Neural cell (in vitro differentiated cells): ENCODE data around the gene CDA. TPM values are rescaled to one million over a fixed set of nuclear protein-coding genes. Genes with fewer than 3 reads are reported as not detected.

ENCODE experiments used
- H2AFZ ChIP-seq: fragments of 200-600, 300-800 bp; sonication (generic), shearing (Covaris generic); 2 replicates; pipeline ENCODE4 v1.6.0; 2014; ENCODE audit warnings: low read depth, mild to moderate bottlenecking, antibody characterized with exemption, low read length, moderate library complexity
- H3F3A ChIP-seq: fragments of 200-600 bp; shearing (Covaris generic); 2 replicates; pipeline ENCODE4 v1.6.1; 2016; ENCODE audit warnings: mild to moderate bottlenecking, moderate library complexity, mixed read lengths, antibody characterized with exemption, low read length; ENCODE audit not compliant: insufficient read depth, poor library complexity, severe bottlenecking
- H3K27ac ChIP-seq: fragments of 200-600, 300-800 bp; sonication (generic), shearing (Covaris generic); 2 replicates; pipeline ENCODE4 v1.5.1; 2014; ENCODE audit warnings: mild to moderate bottlenecking, low read length, moderate library complexity
- H3K27me3 ChIP-seq: fragments of 300-800, 200-600 bp; sonication (generic), shearing (Covaris generic); 2 replicates; pipeline ENCODE4 v1.6.0; 2014; ENCODE audit warnings: mild to moderate bottlenecking, low read depth, low read length, moderate library complexity; ENCODE audit not compliant: insufficient read depth
- H3K36me3 ChIP-seq: fragments of 300-800, 200-600 bp; sonication (generic), shearing (Covaris generic); 2 replicates; pipeline ENCODE4 v1.5.1; 2014; ENCODE audit warnings: mild to moderate bottlenecking, antibody characterized with exemption, low read length, moderate library complexity; ENCODE audit not compliant: insufficient read depth
- H3K4me2 ChIP-seq: fragments of 300-800, 200-600 bp; sonication (generic), shearing (Covaris generic); 2 replicates; pipeline ENCODE4 v1.6.0; 2014; ENCODE audit warnings: mild to moderate bottlenecking, low read length
- H3K4me3 ChIP-seq: fragments of 300-800, 200-600 bp; sonication (generic), shearing (Covaris generic); 2 replicates; pipeline ENCODE4 v1.5.1; 2014; ENCODE audit warnings: mild to moderate bottlenecking, low read length, moderate library complexity
- H3K79me2 ChIP-seq: fragments of 200-600 bp; shearing (Covaris generic); replicated peaks from 2 replicates; pipeline ENCODE4 v1.6.0; 2014; ENCODE audit warnings: mild to moderate bottlenecking, low read length, moderate library complexity; ENCODE audit not compliant: insufficient read depth
- H3K9ac ChIP-seq: fragments of 300-800, 200-600 bp; sonication (generic), shearing (Covaris generic); 2 replicates; pipeline ENCODE4 v1.6.1; 2016; ENCODE audit warnings: mild to moderate bottlenecking, low read length, mixed read lengths
- H3K9me2 ChIP-seq: fragments of 200-600 bp; shearing (Covaris generic); 2 replicates; pipeline ENCODE4 v1.6.1; 2016; ENCODE audit warnings: mild to moderate bottlenecking, low read length, mixed read lengths; ENCODE audit not compliant: insufficient read depth
- H3K9me3 ChIP-seq: fragments of 200-600, 300-800 bp; sonication (generic), shearing (Covaris generic); 2 replicates; pipeline ENCODE4 v1.6.1; 2016; ENCODE audit warnings: mild to moderate bottlenecking, mixed run types, low read length, moderate library complexity, mixed read lengths
- H4K20me1 ChIP-seq: fragments of 200-600 bp; shearing (Covaris generic); 2 replicates; pipeline ENCODE4 v1.6.1; 2016; ENCODE audit warnings: mild to moderate bottlenecking, mixed run types; ENCODE audit not compliant: insufficient read depth
- CTCF ChIP-seq: fragments of 450-650 bp; IDR thresholded peaks from 2 replicates; pipeline ENCODE4 v1.5.1; 2014; ENCODE audit warnings: antibody characterized with exemption, mild to moderate bottlenecking, moderate library complexity; ENCODE audit not compliant: poor library complexity, severe bottlenecking
- EP300 ChIP-seq: fragments of 450-650 bp; conservative IDR thresholded peaks from 2 replicates; pipeline ENCODE4 v1.6.1; 2014; ENCODE audit warnings: antibody characterized with exemption, mild to moderate bottlenecking, moderate library complexity; ENCODE audit not compliant: poor library complexity, severe bottlenecking
- EZH2 ChIP-seq: fragments of 200-600, 300-800 bp; shearing (Covaris generic), sonication (generic); IDR thresholded peaks from 2 replicates; pipeline ENCODE4 v1.6.1; 2014; ENCODE audit warnings: antibody characterized with exemption, low read length, borderline replicate concordance, mild to moderate bottlenecking; ENCODE audit not compliant: insufficient read depth, poor library complexity, severe bottlenecking
- MXI1 ChIP-seq: fragments of 450-650 bp; conservative IDR thresholded peaks from 2 replicates; pipeline ENCODE4 v1.6.1; 2014; ENCODE audit warnings: antibody characterized with exemption, mild to moderate bottlenecking; ENCODE audit not compliant: poor library complexity, severe bottlenecking
- POLR2AphosphoS5 ChIP-seq: IDR thresholded peaks from 2 replicates; pipeline ENCODE4 v1.6.1; 2012
- RAD21 ChIP-seq: fragments of 450-650 bp; conservative IDR thresholded peaks from 2 replicates; pipeline ENCODE4 v1.6.1; 2014; ENCODE audit warnings: antibody characterized with exemption, mild to moderate bottlenecking, moderate library complexity
- REST ChIP-seq: IDR thresholded peaks from 2 replicates; pipeline ENCODE4 v1.6.1; 2012; ENCODE audit warnings: borderline replicate concordance
- SMC3 ChIP-seq: fragments of 450-650 bp; conservative IDR thresholded peaks from 2 replicates; pipeline ENCODE4 v1.6.1; 2014; ENCODE audit warnings: antibody characterized with exemption, mild to moderate bottlenecking, moderate library complexity; ENCODE audit not compliant: poor library complexity
- TAF1 ChIP-seq: IDR thresholded peaks from 2 replicates; pipeline ENCODE4 v1.6.1; 2012; ENCODE audit warnings: low read depth
- polyA plus RNA-seq: library from polyadenylated mRNA; depleted of rRNA; stranded (reverse); fragments of >200 nt; gene quantifications from 2 replicates; pipeline ENCODE4 v1.2.3, GENCODE V29; 2014

CDA gene
- polyA plus RNA-seq, 1 donor from 2014 or later: not detected

- H3K4me3 ChIP-seq: no peak overlapping the region
- H3F3A ChIP-seq: no peaks in the 10 kb centered on the region
- TF ChIP-seq MXI1: no peak
- no peak for TF ChIP-seq POLR2AphosphoS5
- TF ChIP-seq EP300: no peak
- no peak for TF ChIP-seq SMC3
- no peak for TF ChIP-seq REST
- no peak for TF ChIP-seq TAF1
- TF ChIP-seq RAD21: no peak
- no peak for TF ChIP-seq CTCF
- no peak for TF ChIP-seq EZH2
- H3K27me3 ChIP-seq: no peaks in the 10 kb centered on the region
- no peaks in the 10 kb centered on the region for H3K79me2 ChIP-seq
- H3K9me2 ChIP-seq: no peaks in the 10 kb centered on the region
- no peak overlapping the region for H3K4me2 ChIP-seq
- no peak overlapping the region for H2AFZ ChIP-seq
- no peak overlapping the region for H3K27ac ChIP-seq
- no peaks in the 10 kb centered on the region for H4K20me1 ChIP-seq
- no peaks in the 10 kb centered on the region for H3K9me3 ChIP-seq
- no peak overlapping the region for H3K9ac ChIP-seq
- no peaks in the 10 kb centered on the region for H3K36me3 ChIP-seq
Measured at GRCh38 chr1:20602851-20603450, 14.1 kb downstream of the CDA start.

GRCh38 chr1:20603504-20604464 is 14.9 kb downstream of the CDA start:
- H3K27me3 ChIP-seq: no peaks in the 10 kb centered on the region
- no peaks in the 10 kb centered on the region for H3F3A ChIP-seq
- H3K4me2 ChIP-seq: no peak overlapping the region
- no peak overlapping the region for H3K27ac ChIP-seq
- H3K9me2 ChIP-seq: no peaks in the 10 kb centered on the region
- TF ChIP-seq EP300: no peak
- no peak for TF ChIP-seq MXI1
- TF ChIP-seq POLR2AphosphoS5: no peak
- no peak for TF ChIP-seq SMC3
- no peak for TF ChIP-seq RAD21
- no peak for TF ChIP-seq CTCF
- no peak for TF ChIP-seq REST
- TF ChIP-seq TAF1: no peak
- no peak for TF ChIP-seq EZH2
- H2AFZ ChIP-seq: no peak overlapping the region
- H3K9me3 ChIP-seq: no peaks in the 10 kb centered on the region
- H4K20me1 ChIP-seq: no peaks in the 10 kb centered on the region
- H3K4me3 ChIP-seq: no peak overlapping the region
- no peaks in the 10 kb centered on the region for H3K79me2 ChIP-seq
- no peaks in the 10 kb centered on the region for H3K36me3 ChIP-seq
- H3K9ac ChIP-seq: no peak overlapping the region
